Mesothelial cell of epicardium (in vitro differentiated cells): ENCODE data around the gene ING1. TPM values are rescaled to one million over a fixed set of nuclear protein-coding genes. Genes with fewer than 3 reads are reported as not detected.

Experiments used
- DNase-seq, 2 experiments: peaks; one replicate each; pipeline ENCODE4 v3.0.0; 2021; ENCODE audit warnings: low spot score in 2 of 2; ENCODE audit not compliant: unreplicated experiment in 2 of 2
- H3K27ac Mint-ChIP-seq: 2 replicates; pipeline ENCODE4 v1.8.0; 2021; ENCODE audit warnings: mixed read lengths
- H3K27me3 Mint-ChIP-seq: 2 replicates; pipeline ENCODE4 v1.8.0; 2021; ENCODE audit warnings: low read depth, mixed read lengths
- H3K36me3 Mint-ChIP-seq: 2 replicates; pipeline ENCODE4 v1.8.0; 2021; ENCODE audit warnings: mixed read lengths
- H3K4me1 Mint-ChIP-seq: 2 replicates; pipeline ENCODE4 v1.8.0; 2021; ENCODE audit warnings: mixed read lengths
- H3K4me3 Mint-ChIP-seq: 2 replicates; pipeline ENCODE4 v1.8.0; 2021; ENCODE audit warnings: mild to moderate bottlenecking, moderate library complexity, mixed read lengths
- H3K9me3 Mint-ChIP-seq: 2 replicates; pipeline ENCODE4 v1.8.0; 2021; ENCODE audit warnings: mixed read lengths
- total RNA-seq: library from RNA; stranded (reverse); gene quantifications from 3 replicates; pipeline ENCODE4 v1.2.1, GENCODE V29; 2021
- TF ChIP-seq, protein P1 (sequence below): fragments of 200-600 bp; sonication (generic); IDR thresholded peaks from one replicate; pipeline ENCODE4 v1.5.0; 2021; ENCODE audit warnings: antibody characterized with exemption; ENCODE audit not compliant: unreplicated experiment

The ING1 gene
- total RNA-seq, 1 donor from 2014 or later, result 19.1 TPM

DNA sequence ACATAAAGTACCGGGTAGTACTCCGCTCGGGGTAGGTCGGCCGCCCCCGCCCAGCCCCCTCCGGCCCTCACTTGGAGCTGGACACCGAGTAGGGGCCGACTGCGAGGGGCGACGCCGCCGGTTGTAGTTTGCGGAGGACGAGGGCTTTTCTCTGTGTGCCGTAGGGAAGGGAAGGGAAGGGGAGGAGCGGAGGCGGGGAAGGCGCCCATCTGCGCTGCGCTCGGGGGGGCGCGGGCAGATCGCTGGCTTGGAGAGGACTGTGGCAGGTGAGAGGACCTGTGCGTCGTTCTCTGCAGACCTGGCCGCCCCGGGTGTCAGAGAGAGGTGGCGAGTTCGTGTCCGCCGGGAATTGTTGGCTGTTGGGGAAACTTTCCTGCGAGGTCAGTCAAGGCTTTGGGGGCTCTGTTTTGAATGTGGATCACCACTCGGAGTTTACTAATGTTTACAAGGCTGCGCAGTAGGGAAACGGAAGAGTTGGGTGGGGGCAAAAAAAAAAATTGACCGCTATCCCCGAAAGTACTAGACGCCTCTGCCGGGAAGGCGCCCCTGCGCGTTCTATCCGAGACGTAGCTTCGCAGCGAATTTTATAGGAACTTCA lies 1.4 kb downstream of the ING1 start:
- peak overlapping the region; percentile 97 for H3K4me3 Mint-ChIP-seq
- no peaks in the 10 kb centered on the region for H3K9me3 Mint-ChIP-seq
- TF ChIP-seq, protein P1, sequence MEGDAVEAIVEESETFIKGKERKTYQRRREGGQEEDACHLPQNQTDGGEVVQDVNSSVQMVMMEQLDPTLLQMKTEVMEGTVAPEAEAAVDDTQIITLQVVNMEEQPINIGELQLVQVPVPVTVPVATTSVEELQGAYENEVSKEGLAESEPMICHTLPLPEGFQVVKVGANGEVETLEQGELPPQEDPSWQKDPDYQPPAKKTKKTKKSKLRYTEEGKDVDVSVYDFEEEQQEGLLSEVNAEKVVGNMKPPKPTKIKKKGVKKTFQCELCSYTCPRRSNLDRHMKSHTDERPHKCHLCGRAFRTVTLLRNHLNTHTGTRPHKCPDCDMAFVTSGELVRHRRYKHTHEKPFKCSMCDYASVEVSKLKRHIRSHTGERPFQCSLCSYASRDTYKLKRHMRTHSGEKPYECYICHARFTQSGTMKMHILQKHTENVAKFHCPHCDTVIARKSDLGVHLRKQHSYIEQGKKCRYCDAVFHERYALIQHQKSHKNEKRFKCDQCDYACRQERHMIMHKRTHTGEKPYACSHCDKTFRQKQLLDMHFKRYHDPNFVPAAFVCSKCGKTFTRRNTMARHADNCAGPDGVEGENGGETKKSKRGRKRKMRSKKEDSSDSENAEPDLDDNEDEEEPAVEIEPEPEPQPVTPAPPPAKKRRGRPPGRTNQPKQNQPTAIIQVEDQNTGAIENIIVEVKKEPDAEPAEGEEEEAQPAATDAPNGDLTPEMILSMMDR, result no peak
- H3K27ac Mint-ChIP-seq, result peak overlapping the region; percentile 99
- peaks cover 7% of the 10 kb centered on the region for H3K36me3 Mint-ChIP-seq
- peaks cover 27% of the 10 kb centered on the region for H3K4me1 Mint-ChIP-seq
- DNase-seq, result peak; percentile 44 to 64
- H3K27me3 Mint-ChIP-seq, result no peaks in the 10 kb centered on the region

- H3K4me1 Mint-ChIP-seq, result peaks cover 27% of the 10 kb centered on the region
- peak overlapping the region; percentile 97 for H3K4me3 Mint-ChIP-seq
- no peaks in the 10 kb centered on the region for H3K27me3 Mint-ChIP-seq
- H3K36me3 Mint-ChIP-seq, result peaks cover 8% of the 10 kb centered on the region
- peak overlapping the region; percentile 99 for H3K27ac Mint-ChIP-seq
- TF ChIP-seq, protein P1, result no peak
- H3K9me3 Mint-ChIP-seq, result no peaks in the 10 kb centered on the region
- DNase-seq, result peak; percentile 94 to 95
Measured at GRCh38 chr13:110715395-110716246, 2.1 kb downstream of the ING1 start.

DNA sequence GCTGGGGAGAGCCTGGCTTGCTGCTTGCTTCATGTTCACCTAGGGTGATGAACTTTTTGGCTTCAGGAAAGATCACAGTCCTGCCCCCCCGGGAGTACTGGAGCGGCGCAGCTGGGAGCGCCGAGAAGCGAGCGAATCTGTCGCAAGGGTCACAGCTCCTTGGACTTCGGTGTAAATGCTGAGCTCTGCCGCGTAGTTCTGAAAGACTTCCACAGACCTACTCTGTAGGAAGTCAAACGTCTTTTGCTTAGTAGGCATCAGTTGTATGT lies 2.7 kb downstream of the ING1 start:
- Mint-ChIP-seq H3K27me3 (no peaks in the 10 kb centered on the region), H3K27ac (peak overlapping the region; percentile 90), H3K4me1 (peaks cover 23% of the 10 kb centered on the region), H3K4me3 (peak overlapping the region; percentile 97), H3K9me3 (no peaks in the 10 kb centered on the region), H3K36me3 (peaks cover 8% of the 10 kb centered on the region)
- DNase-seq, result no peak
- TF ChIP-seq, protein P1, result no peak

- Mint-ChIP-seq H3K4me1 (peaks cover 23% of the 10 kb centered on the region), H3K27me3 (no peaks in the 10 kb centered on the region), H3K4me3 (no peak overlapping the region), H3K27ac (no peak overlapping the region), H3K9me3 (no peaks in the 10 kb centered on the region), H3K36me3 (peaks cover 11% of the 10 kb centered on the region)
- DNase-seq, result no peak
- TF ChIP-seq, protein P1, result no peak
Measured at GRCh38 chr13:110719036-110719710, 5.7 kb downstream of the ING1 start.

DNA sequence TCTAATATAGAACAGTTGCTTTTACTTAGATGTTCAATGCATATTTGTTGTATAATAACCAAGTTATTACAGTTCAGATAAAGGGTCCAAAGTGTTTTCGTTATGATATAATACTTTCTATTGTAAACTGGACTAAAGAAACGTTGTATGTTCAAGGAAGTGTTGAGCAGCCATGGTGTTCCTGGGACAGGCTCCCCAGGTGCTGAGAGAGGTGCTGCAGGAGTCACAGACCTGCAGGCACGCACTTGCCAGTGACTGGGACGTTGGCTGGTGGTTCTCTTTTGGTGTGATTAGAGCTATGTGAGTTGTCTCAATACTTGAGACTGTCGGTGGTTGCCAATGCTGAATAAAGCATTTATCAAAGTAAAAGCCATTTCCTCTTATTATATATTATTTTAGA lies 9.5 kb downstream of the ING1 start:
- H3K9me3 Mint-ChIP-seq, result no peaks in the 10 kb centered on the region
- no peak for DNase-seq
- TF ChIP-seq, protein P1, result no peak
- H3K27ac Mint-ChIP-seq, result no peak overlapping the region
- no peaks in the 10 kb centered on the region for H3K27me3 Mint-ChIP-seq
- peaks cover 10% of the 10 kb centered on the region for H3K4me1 Mint-ChIP-seq
- no peak overlapping the region for H3K4me3 Mint-ChIP-seq
- peaks cover 13% of the 10 kb centered on the region for H3K36me3 Mint-ChIP-seq
